HG03432 (cell line): Measurements from ENCODE around the gene FOXE3.
A peak's percentile ranks its signal among the peaks of the same experiment; 100 is the strongest.

Source experiments
- ATAC-seq: cut with Tn5 transposase; IDR thresholded peaks from one replicate; pipeline ENCODE4 v1.9.1; 2021; ENCODE audit warnings: mild to moderate bottlenecking, moderate library complexity; ENCODE audit not compliant: unreplicated experiment

The FOXE3 gene

DNA sequence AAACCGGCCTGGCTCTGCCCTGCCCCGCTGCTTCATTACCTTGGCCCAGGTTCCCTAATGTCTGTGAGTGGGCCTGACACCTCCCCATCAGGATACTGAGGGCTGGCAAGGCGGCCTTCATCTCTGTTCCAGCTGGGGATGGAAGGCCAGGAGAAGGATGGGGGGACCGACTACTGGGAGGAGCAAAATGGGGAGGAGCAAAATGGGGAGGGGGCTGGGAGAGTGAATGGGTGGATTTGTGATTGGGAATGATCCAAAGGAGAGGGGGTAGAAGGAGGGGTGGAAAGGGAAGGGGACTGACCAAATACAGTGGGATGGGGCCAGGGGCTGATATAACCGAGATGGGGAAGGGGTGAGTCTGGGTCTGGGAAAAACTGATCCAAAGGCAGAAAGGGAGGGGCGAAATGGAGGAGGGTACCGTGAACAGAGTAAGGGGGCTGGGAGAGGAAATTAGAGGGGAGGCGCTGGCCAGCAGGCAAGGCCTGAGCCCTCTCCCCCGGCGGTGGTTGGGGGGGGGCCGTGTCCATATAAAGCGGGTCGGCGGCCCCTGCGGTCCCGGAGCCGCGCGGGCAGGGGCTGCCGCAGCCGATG, at the start of gene FOXE3:
Gene FOXE3 (plus strand): TSS at position 558 of the 591 bp plus-strand sequence. CDS start 31 bp downstream, at position 589.
- no peak for ATAC-seq

DNA sequence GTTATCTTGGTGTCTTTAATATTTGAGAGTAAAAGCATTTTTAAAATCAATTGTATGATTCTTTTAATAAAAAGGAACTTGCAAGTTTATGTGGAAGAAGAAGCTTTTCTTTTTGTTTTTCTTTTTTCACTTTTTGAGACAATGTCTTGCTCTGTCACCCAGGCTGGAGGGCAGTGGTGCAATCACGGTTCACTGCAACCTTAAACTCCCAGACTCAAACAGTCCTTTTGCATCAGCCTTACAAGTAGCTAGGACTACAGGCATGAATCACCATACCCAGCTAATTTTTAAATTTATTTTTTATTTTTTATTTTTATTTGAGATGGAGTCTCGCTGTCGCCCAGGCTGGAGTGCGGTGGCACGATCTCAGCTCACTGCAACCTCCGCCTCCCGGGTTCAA, 48.4 kb upstream of the FOXE3 start:
- no peak for ATAC-seq

DNA sequence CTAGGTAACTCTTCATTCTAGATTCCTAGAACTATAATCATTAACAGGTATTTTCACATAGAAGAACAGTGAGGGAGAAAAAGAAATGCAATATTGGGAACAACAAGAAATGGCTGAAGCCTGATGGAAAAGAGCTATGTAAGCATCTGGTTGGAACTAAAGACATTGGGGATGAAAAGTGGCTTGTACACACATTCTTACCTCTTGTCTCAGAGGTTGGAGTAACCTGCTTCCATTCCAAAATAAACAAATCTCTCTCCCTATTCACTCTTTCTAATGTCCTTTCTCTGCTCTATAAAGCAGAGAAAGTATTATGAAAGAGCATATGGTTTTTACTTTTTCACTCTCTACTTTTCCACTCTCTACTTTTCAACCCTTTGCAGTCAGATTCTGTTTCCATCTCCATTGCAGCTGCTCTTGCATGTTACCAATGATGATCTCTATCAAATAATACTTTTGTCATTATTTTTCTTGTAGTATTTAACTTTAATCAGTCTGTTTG, 45.0 kb upstream of the FOXE3 start:
- ATAC-seq = no peak

DNA sequence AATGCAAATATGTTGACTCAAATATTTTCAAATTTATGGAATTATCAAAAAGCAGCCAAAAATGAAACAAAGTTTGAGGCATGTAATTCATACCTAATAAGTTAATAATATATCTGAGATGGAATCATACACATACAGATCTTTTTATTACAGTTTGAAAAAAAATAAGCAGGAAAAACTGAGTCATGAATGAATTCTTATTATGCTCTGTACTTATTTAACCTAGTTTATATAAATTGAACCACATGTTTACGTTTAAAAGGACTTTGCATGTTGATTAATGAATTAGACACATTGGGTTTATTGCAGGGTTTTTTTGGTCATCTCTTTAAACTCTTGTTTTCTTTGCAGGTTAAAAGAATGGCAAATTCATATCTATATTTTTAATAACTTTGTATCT, 41.6 kb upstream of the FOXE3 start:
- ATAC-seq = no peak

DNA sequence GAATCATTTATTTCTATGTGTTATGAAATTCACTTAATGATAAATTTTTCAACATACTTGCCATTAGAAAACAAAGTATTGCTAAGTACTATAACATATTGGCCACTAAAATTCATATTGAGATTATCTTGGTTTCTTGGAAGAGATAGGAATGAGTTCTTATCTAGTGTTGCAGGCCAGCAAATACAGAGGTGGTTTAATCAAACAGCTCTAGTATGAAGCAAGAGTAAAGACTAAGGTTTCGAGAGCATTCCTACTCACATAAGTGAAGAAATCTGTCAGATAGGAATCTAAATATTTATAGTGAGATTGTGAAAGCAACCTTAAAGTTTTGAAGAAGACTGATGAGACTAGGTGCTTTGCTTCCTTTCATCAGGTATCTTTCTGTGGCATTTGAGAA, 37.9 kb upstream of the FOXE3 start:
- ATAC-seq = no peak

DNA sequence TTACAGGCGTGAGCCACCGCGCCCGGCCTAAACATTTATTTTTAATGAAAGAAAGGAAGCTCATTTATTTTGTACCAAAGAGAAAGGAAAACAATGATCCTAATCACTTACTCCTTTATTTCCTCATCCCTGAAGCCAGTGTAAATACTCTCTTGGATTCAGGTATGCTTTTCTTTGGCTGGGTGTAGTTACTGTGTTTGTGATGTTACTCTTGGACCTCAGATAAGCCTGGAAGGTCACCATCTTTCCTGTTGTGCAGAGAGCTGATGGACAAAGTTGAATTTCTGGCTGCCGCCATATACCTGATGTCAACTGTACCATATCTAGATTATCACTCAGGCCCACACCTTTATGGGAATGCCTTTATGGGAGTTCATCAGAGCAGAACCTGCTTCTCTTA, 35.4 kb upstream of the FOXE3 start:
- ATAC-seq = no peak

DNA sequence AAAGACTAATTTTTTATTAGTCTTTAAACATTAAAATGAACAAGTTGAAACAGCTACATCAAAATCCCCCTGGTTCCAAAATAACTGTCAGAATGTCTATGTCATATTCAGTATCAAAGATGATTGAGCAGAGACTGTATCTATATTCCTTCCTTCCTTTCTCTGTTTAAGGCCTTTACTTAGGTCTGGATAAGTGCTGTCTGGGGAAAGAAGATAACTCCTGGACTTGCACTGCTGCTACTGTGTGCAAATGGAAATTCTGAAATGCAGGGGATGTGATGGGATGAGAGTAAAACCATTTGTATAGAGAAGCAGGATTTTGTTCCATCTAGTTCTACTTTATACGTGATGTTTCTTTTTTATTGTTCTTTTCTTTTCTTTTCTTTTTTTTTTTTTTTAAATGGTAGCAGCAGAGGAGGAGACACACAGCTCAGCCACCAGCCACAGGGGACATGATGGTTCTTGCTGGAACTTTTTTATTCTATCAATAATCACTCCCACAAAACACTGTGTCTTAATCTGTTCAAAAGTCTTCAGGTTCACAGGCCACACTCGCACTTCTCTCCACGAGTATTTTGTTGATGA, 33.6 kb upstream of the FOXE3 start:
- no peak for ATAC-seq

DNA sequence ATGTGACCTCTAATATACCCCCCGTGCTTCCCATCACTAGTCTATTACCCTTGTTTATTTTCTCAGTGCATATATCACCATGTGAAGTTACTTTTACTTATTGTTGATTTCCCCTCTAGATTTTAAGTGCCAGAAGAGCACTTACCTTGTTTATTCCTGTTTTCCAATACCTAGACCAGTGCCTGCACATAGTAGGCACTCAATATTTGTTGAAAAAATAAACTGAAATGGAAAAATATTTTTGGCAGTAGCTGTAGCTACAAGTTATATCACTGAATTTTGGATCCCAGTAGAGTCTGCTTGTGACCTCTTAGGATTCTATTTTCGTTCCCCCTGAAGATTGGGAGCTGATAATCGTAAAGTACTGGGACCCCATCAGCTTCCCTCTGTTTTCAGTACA, 32.0 kb upstream of the FOXE3 start:
- ATAC-seq = no peak

DNA sequence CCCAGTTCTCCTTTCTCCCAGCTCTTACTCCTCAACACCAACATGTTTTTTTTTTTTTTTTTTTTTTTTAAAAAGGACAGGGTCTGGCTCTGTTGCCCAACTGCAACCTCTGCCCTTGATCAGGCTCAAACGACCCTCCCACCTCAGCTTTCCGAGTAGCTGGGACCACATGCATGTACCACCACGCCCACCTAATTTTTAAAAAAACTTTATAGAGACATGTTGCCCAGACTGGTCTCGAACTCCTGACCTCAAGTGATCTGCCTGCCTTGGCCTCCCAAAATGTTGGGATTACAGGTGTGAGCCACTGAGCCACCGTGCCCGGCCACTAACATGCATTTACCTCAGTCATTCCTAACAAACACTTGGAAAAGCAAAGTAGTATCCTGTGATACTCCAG, 31.1 kb upstream of the FOXE3 start:
- no peak for ATAC-seq

DNA sequence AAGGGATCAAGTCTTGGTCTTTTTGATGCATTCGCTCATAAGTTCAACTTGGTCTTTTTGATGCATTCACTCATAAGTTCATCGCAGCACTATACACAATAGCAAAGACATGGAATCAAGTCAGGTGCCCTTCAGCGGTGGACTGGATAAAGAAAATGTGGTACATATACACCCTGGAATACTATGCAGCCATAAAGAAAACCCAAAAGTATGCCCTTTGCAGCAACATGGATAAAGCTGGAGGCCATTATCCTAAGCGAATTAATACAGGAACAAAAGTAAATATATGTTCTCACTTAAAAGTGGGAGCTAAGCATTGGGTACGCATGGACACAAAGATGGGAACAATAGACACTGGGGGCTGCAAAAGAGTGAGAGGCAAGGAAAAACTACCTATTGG, 29.8 kb upstream of the FOXE3 start:
- ATAC-seq = no peak

DNA sequence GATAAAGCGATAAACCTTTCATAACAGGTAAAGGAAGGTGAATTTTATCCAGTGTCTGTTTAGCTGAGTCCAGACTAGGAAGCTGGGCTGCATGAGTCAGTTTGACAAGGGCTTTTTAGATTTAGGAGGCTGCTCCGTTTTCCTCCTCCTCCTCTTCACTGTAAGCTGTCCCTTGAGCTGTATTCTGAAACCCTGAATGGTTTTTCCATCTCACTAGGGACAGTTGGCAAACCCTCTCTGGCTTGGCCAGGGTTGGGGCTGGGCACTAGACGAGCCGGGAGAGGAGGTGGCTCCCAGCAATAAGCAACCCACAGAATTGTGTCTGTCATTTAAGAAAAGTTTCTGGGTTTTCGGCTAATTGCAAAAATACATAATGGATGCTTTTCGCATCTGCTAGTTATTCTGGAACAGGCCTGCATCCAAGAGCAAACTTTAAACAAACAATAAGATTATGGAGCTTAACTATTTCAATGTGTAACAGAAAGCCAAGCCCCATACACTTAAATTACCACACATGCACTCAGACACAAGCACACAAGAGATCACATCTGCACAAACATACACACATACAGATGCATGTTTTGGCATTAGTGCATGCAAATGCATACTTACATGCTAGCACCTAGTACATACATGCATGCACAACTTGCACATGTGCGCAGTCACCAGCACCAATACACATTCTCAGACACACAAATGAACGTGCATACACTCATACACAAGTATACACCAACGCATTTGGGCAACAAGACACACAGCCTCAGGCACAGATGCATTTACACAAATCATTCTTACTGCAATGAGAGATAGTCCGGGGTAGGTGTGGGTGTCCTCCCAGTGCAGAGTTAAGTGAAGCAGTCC, 27.8 kb upstream of the FOXE3 start:
- ATAC-seq = peak; percentile 12

DNA sequence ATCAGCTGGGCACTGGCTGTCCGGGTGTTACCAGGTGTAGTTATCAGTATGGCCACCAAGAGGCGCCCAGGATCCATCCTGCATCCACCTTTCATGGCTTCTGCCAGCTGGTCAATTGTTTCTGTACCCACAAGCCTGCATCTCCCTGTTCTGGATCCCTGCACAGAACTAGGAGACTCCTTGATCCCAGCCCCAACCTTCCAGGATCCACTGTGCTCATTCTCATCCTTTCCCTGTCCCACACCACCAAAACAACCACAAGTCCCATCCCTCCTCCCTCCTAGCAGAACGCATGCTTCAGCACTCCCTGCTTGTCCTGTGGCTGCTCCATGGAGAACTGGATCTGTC, 27.2 kb upstream of the FOXE3 start:
- peak; percentile 83 for ATAC-seq

DNA sequence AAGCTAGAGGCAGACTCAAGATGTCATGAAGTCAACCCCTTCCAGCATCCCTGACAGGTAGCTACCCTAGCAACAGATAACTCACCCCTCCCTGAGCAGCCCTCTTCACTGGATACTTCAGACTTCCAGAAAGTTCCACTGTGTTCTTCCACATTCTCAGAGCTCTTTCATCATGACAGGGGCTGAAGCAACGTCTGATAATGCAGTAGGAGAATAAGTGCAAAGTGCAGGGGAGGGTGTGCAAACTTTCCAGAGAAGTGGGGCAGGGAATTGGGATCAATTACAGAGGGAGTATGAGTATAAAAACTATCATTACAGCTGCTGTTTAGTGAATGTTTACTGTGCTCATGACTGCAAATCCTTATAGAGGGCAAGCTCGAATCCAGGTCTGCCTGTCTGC, 26.4 kb upstream of the FOXE3 start:
- ATAC-seq = no peak

DNA sequence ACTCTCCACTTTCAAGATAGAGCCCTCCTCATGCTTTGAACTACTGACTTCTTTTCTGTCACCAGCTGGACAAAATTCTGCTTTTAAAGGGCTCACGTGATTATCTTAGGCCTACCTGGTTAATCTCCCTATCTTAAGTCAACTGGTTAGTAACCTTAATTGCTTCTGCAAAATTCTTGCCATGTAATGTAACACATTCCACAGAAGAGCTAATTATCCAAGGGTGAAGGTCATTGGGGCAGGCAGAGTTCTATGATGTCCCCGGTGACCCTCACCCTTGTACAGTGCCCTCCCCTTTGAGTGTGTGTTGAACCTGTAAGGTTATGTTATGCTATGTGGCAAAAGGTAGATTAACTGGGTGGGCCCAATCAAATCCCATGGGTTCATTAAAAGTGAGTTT, 25.2 kb upstream of the FOXE3 start:
- no peak for ATAC-seq

DNA sequence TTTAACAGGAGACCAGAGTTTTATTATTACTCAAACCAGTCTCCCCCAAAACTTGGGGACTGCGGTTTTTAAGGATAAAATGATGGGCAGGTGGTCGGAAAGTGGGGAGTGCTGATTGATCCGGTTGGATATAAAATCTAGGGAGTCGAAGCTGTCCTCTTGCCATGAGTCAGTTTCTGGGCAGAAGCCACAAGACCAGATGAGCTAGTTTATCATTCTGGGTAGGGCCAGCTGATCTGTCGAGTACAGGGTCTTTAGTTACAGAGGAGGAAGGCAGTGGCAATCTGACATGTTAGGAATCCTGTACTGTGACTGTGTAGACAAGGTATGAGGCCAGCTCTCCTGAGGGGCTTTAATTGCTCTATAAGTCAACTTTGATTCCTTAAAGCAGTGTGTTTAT, 22.9 kb upstream of the FOXE3 start:
- no peak for ATAC-seq

DNA sequence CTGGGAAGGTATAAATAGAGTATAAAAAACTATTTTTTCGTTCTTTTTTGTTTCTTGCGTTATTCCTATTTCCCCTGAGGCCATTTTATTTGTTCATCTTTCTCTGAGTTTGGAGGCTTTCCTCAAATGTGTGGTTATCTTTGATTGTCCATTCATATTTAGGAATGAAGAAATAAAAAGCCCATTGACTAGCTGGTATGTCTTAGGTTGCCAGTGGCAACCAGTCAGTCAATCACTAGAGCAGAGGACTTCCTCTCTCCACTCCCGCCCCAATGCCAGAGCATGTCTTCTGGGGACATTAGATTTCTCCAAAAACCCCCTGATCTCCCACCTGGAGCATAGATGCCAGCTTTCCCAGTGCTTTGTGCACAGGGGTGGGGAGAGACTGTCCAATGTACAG, 20.7 kb upstream of the FOXE3 start:
- ATAC-seq = no peak

DNA sequence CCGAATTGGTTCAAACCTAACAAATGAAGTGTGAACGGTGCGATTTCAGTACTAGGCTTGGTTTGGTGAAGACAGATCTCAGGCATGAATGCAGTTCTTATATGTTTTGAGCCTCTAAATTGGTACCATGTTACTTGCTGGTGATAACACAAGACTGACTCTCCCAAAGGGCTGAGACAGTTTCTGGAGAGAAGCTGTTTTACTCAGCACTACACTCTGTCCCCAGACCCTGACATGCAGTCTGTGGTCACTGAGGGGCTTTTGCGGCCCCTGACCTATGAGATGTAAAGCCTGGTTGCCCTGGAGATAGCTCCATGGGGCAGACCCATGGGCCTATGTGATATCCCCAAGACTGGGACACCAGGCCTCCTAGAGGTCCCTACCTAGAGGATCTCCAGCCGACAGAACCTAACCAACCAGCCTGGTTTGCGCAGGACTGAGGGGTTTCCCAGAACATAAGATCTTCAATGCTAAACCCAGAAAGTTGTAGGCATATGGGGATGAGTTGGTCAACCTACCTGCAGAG, 19.4 kb upstream of the FOXE3 start:
- ATAC-seq = no peak

DNA sequence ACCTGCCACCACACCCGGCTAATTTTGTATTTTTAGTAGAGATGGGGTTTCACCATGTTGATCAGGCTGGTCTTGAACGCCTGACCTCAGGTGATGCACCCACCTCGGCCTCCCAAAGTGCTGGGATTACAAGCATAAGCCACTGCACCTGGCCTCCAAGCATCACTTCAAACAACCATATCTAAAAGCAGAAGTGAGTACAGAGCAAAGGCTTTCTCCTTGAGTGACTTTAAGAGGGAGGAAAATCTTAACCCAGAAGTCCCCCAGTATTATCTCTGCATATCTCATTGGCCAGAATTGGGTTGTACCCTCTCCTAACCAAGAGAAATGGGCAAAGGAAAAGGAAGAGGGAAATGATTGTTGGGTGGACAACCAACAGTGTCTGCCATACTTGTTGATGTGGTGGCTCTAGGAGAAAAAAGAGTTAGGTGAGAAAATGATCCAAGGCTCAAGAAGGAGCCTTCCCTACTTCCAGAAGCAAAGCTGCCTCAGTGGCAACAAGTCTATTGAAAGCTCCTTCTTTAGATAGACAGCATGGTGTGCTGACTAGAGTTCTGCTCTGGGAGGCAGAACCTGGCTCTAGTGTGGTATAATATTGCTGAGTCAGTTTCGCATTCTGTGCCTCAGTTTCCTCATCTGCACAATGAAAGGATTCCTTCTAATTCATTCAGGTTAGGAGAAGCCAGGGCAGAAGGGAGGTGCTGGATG, 16.8 kb upstream of the FOXE3 start:
- ATAC-seq = no peak

DNA sequence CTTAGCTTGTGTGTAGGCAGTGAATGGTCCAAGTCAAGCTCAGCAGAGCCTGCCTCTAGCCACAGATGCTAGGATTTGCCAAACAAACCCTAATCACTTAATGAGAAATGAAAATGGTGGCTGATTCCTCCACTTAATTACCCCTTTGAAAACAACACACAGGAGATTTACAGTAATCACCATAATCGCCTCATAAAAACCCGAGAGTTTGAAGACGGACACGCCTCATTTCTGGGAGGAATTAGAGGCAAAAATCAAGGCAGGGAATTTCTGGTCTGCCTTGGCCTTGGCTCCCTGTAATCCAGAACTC, 16.3 kb upstream of the FOXE3 start:
- ATAC-seq = no peak

DNA sequence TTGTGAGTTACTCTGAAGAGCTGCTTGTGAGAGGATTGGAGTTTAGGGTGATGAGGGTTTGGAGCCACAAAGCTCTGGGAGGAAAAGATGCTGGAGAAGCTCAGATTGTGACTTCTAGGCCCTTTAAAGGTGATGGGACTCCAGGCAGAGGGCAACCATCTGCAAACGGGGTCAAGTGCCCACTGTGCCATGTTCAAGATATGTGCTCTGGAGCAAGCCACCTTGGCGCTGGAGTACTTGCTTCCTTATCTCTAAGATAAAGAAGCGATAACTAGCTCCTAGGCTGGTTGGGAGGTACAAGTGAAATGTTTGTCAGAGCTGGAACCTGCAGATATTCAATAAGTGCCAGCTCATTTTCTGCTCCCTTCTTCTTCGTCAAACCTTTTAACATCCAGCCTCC, 14.3 kb upstream of the FOXE3 start:
- no peak for ATAC-seq

DNA sequence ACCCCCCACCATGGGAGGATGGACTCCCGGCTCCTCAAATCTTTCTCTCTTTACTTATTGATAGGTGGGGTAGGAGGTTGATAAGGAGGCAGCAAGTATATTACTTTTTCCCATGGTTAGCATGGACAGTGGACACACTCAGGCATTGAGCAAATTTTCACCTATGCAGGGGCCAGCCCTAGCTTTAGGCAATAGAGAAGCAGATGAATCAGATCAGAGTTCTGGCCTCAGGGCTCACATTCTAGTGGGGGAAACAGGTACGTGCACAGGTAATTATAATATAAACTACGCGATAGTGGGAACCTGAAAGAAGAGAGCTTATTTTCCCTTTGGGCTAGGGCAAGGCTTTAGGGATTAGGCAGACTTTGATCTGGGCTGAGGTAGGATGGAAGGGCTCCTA, 13.5 kb upstream of the FOXE3 start:
- ATAC-seq = no peak
